MM.1S (cell line): Measurements from ENCODE around the gene SCAMP1.

Experiments used
- DNase-seq: peaks from one replicate; pipeline ENCODE4 v3.0.0-alpha.2; 2015
- H2AFZ ChIP-seq: fragments of 300-600 bp; sonication (generic); 2 replicates; pipeline ENCODE4 v1.6.0; 2016; ENCODE audit warnings: antibody characterized with exemption, low read length
- H3F3A ChIP-seq: fragments of 300-600 bp; sonication (generic); 2 replicates; pipeline ENCODE4 v1.6.1; 2016; ENCODE audit warnings: mild to moderate bottlenecking, antibody characterized with exemption, low read length, moderate library complexity, mixed read lengths; ENCODE audit not compliant: insufficient read depth
- H3K27ac ChIP-seq: fragments of 300-600 bp; sonication (generic); 2 replicates; pipeline ENCODE4 v1.5.1; 2016; ENCODE audit warnings: mild to moderate bottlenecking, low read length
- H3K27me3 ChIP-seq: fragments of 300-600 bp; sonication (generic); replicated peaks from 2 replicates; pipeline ENCODE4 v1.6.0; 2016; ENCODE audit warnings: low read length; ENCODE audit not compliant: insufficient read depth
- H3K36me3 ChIP-seq: fragments of 300-600 bp; sonication (generic); replicated peaks from 2 replicates; pipeline ENCODE4 v1.6.1; 2016; ENCODE audit warnings: mild to moderate bottlenecking, low read length, mixed read lengths; ENCODE audit not compliant: insufficient read depth
- H3K4me1 ChIP-seq: fragments of 300-600 bp; sonication (generic); 2 replicates; pipeline ENCODE4 v1.6.1; 2016; ENCODE audit warnings: low read length, mixed read lengths
- H3K4me2 ChIP-seq: fragments of 300-600 bp; sonication (generic); 2 replicates; pipeline ENCODE4 v1.6.0; 2016; ENCODE audit warnings: low read depth, low read length
- H3K4me3 ChIP-seq: fragments of 300-600 bp; sonication (generic); 2 replicates; pipeline ENCODE4 v1.5.1; 2016; ENCODE audit warnings: low read length, mixed read lengths
- H3K79me2 ChIP-seq: fragments of 300-600 bp; sonication (generic); 2 replicates; pipeline ENCODE4 v1.6.1; 2016; ENCODE audit warnings: mixed run types, low read length, mixed read lengths
- H3K9ac ChIP-seq: fragments of 300-600 bp; sonication (generic); 2 replicates; pipeline ENCODE4 v1.6.1; 2016; ENCODE audit warnings: low read length, mixed read lengths
- H3K9me2 ChIP-seq: fragments of 300-600 bp; sonication (generic); replicated peaks from 2 replicates; pipeline ENCODE4 v1.6.1; 2016; ENCODE audit warnings: mild to moderate bottlenecking, low read length, mixed read lengths; ENCODE audit not compliant: insufficient read depth
- H3K9me3 ChIP-seq: fragments of 300-600 bp; sonication (generic); replicated peaks from 2 replicates; pipeline ENCODE4 v1.6.1; 2016; ENCODE audit warnings: mild to moderate bottlenecking, low read length, mixed read lengths; ENCODE audit not compliant: insufficient read depth
- H4K20me1 ChIP-seq: fragments of 300-600 bp; sonication (generic); 2 replicates; pipeline ENCODE4 v1.6.1; 2016; ENCODE audit warnings: mild to moderate bottlenecking, low read length, moderate library complexity, mixed read lengths; ENCODE audit not compliant: insufficient read depth
- EZH2 ChIP-seq: fragments of 300-600 bp; sonication (generic); optimal IDR thresholded peaks from 2 replicates; pipeline ENCODE3; 2017; ENCODE audit warnings: low read depth, mild to moderate bottlenecking, antibody characterized with exemption, low read length, mixed read lengths
- EZH2phosphoT487 ChIP-seq: fragments of 300-600 bp; sonication (generic); IDR thresholded peaks from 2 replicates; pipeline ENCODE4 v1.6.1; 2018; ENCODE audit warnings: antibody characterized with exemption, low read length
- TF ChIP-seq, protein P1 (sequence below): fragments of 300-600 bp; sonication (generic); IDR thresholded peaks from 2 replicates; pipeline ENCODE4 v1.5.1; 2016; ENCODE audit warnings: antibody characterized with exemption, low read length, mixed read lengths

Gene SCAMP1

DNA sequence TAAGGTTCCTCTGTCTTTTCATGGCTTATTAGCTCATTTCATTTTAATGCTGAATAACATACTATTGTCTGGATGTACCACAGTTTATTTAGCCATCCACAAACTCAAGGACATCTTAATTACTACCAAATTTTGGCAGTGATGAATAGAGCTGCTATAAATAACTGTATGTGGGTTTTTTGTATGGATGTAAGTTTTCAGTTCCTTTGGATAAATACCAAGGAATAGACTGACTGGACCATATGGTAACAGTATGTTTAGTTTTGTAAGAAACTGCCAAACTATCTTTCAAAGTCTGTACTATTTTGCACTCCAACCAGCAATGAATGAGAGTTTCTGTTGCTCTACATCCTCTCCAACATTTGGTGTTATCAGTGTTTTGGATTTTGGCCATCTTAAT, 38.7 kb downstream of the SCAMP1 start:
- no peak overlapping the region for H3K4me3 ChIP-seq
- TF ChIP-seq, protein P1, sequence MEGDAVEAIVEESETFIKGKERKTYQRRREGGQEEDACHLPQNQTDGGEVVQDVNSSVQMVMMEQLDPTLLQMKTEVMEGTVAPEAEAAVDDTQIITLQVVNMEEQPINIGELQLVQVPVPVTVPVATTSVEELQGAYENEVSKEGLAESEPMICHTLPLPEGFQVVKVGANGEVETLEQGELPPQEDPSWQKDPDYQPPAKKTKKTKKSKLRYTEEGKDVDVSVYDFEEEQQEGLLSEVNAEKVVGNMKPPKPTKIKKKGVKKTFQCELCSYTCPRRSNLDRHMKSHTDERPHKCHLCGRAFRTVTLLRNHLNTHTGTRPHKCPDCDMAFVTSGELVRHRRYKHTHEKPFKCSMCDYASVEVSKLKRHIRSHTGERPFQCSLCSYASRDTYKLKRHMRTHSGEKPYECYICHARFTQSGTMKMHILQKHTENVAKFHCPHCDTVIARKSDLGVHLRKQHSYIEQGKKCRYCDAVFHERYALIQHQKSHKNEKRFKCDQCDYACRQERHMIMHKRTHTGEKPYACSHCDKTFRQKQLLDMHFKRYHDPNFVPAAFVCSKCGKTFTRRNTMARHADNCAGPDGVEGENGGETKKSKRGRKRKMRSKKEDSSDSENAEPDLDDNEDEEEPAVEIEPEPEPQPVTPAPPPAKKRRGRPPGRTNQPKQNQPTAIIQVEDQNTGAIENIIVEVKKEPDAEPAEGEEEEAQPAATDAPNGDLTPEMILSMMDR, result no peak
- TF ChIP-seq EZH2, result no peak
- TF ChIP-seq EZH2phosphoT487, result no peak
- H3K9me3 ChIP-seq, result no peaks in the 10 kb centered on the region
- H3K9me2 ChIP-seq, result no peaks in the 10 kb centered on the region
- no peak overlapping the region for H3K9ac ChIP-seq
- no peak overlapping the region for H2AFZ ChIP-seq
- H3K36me3 ChIP-seq, result no peaks in the 10 kb centered on the region
- no peaks in the 10 kb centered on the region for H4K20me1 ChIP-seq
- H3K4me1 ChIP-seq, result no peaks in the 10 kb centered on the region
- no peak for DNase-seq
- H3K27me3 ChIP-seq, result no peaks in the 10 kb centered on the region
- H3K79me2 ChIP-seq, result no peaks in the 10 kb centered on the region; the same call in 1 of the 2 replicates
- no peak overlapping the region for H3K4me2 ChIP-seq
- no peaks in the 10 kb centered on the region for H3F3A ChIP-seq
- no peak overlapping the region for H3K27ac ChIP-seq

DNA sequence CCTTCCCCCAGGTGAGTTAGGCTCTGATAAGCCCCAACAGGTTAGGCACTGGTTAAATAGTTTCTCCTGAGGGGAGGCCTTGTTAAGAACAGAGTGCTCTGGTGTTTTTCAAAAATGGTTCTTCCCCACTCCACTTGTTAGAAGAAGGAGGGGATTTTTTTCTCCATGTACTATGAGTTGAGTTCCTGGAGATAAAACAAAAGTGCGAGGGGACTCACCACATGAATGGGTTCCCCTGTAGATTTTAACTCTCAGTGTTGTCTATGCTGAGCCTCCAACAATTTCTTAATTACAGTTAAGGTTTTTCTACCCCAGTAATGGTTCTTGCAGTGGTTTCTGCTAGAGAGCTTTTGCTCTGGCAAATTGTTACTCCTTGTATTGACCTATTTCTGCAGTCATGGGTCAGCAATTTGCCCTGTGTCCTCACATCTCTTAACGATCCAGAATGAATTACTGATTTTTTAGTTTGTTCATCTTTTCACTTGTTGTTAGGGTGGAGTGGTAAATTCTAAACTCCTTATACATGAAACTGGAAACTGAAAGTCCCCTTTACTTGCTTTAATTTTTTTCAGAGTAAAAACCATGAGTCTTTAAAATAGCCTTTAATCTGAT, 44.4 kb downstream of the SCAMP1 start:
- no peak overlapping the region for H2AFZ ChIP-seq
- no peaks in the 10 kb centered on the region; the same call in 1 of the 2 replicates for H3K79me2 ChIP-seq
- peaks cover 15% of the 10 kb centered on the region for H3K4me1 ChIP-seq
- no peak overlapping the region for H3K4me2 ChIP-seq
- H4K20me1 ChIP-seq, result no peaks in the 10 kb centered on the region
- H3K9me2 ChIP-seq, result no peaks in the 10 kb centered on the region
- no peaks in the 10 kb centered on the region for H3K9me3 ChIP-seq
- H3K27me3 ChIP-seq, result no peaks in the 10 kb centered on the region
- H3K27ac ChIP-seq, result no peak overlapping the region
- H3K9ac ChIP-seq, result no peak overlapping the region
- H3K36me3 ChIP-seq, result no peaks in the 10 kb centered on the region
- no peaks in the 10 kb centered on the region for H3F3A ChIP-seq
- no peak overlapping the region for H3K4me3 ChIP-seq
- TF ChIP-seq, protein P1, result no peak
- TF ChIP-seq EZH2phosphoT487 (no peak), EZH2 (no peak)
- DNase-seq, result no peak

DNA sequence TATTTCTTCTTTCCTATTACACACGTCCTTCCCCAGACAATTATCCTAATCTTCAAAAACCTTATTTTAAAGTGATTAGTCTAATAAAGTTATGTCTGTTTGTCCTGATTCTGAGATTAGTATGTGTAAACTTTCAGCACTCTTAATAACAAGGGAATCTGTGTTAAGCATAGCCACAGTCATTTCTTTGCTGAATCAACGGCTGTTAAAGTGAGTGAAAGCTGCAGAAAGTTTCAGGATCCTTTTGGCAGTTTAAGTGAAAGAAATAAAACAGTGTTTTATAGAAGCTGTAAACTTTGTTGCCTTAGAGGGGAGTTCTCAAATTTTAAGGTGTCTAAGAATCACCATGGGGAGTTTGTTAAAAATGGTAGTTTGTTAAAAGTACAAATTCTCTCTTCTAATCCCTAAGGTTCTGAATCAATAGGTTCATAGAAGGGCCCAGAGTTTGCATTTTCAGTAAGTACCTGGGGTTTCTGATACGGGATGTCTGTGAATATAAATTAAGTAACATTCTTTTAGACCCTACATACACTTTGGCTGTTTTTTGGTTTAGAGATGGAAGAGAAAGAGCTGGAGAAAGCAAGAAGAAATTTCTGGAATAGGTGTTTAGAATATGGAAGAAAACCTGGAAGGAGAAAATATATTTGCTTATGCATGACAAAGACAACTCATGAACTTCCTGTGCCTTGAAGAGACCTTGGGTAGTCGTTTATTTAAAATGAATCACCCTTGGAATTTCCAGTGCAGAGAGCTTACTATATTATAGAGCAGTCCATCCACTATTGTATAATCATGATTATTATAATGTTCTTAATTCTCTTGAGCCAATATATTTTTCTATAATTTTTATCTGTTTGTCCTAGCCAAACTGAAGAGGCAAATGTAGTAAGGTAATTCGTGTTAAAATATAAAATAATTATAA, 45.7 kb downstream of the SCAMP1 start:
- Histone ChIP-seq H3K9me2 (no peaks in the 10 kb centered on the region), H3K9me3 (no peaks in the 10 kb centered on the region), H3K79me2 (no peaks in the 10 kb centered on the region), H2AFZ (no peak overlapping the region), H3K4me2 (no peak overlapping the region), H3K4me1 (peaks cover 15% of the 10 kb centered on the region), H3F3A (no peaks in the 10 kb centered on the region), H3K27me3 (no peaks in the 10 kb centered on the region), H3K4me3 (no peak overlapping the region), H3K27ac (no peak overlapping the region), H3K9ac (no peak overlapping the region), H3K36me3 (no peaks in the 10 kb centered on the region), H4K20me1 (no peaks in the 10 kb centered on the region)
- DNase-seq, result no peak
- TF ChIP-seq EZH2phosphoT487 (no peak), EZH2 (no peak)
- TF ChIP-seq, protein P1, result no peak
